Astrocyte (in vitro differentiated cells and primary cell): ENCODE results near the gene KLRD1. TPM values are rescaled to one million over a fixed set of nuclear protein-coding genes. Genes with fewer than 3 reads are reported as not detected.
A peak's percentile ranks its signal among the peaks of the same experiment; 100 is the strongest.
"Not testable (repeated sequence)": the region's sequence is repeated elsewhere in the genome, so short reads cannot be mapped to it uniquely, and the experiment has no call there.

ENCODE experiments used
- DNase-seq: peaks from one replicate; pipeline ENCODE4 v3.0.0-alpha.2; 2010; ENCODE audit warnings: low read depth
- FAIRE-seq: peaks from 2 replicates; lab custom pipeline; 2011; peaks lifted over from hg19 to GRCh38; lab: Jason Lieb, UNC
- H2AFZ ChIP-seq: 2 replicates; pipeline ENCODE4 v1.6.0; 2012; ENCODE audit warnings: low read depth, low read length, inconsistent platforms
- H3K27ac ChIP-seq: 2 replicates; pipeline ENCODE4 v1.5.1; 2011; ENCODE audit warnings: low read depth, low read length, inconsistent platforms
- H3K27me3 ChIP-seq: 2 replicates; pipeline ENCODE4 v1.6.0; 2011; ENCODE audit warnings: low read length, inconsistent platforms; ENCODE audit not compliant: insufficient read depth
- H3K36me3 ChIP-seq: 2 replicates; pipeline ENCODE4 v1.5.1; 2011; ENCODE audit warnings: low read length, inconsistent platforms; ENCODE audit not compliant: insufficient read depth
- H3K4me1 ChIP-seq: 2 replicates; pipeline ENCODE4 v1.5.1; 2011; ENCODE audit warnings: low read length, inconsistent platforms; ENCODE audit not compliant: insufficient read depth
- H3K4me2 ChIP-seq: 2 replicates; pipeline ENCODE4 v1.6.0; 2012; ENCODE audit warnings: low read length, inconsistent platforms
- H3K4me3 ChIP-seq: 2 replicates; pipeline ENCODE4 v1.5.1; 2011; ENCODE audit warnings: low read depth, mild to moderate bottlenecking, low read length, inconsistent platforms; ENCODE audit not compliant: insufficient read depth
- H3K79me2 ChIP-seq: 2 replicates; pipeline ENCODE4 v1.6.0; 2012; ENCODE audit warnings: mild to moderate bottlenecking, low read length, inconsistent platforms; ENCODE audit not compliant: insufficient read depth
- H3K9ac ChIP-seq: 2 replicates; pipeline ENCODE4 v1.6.0; 2012; ENCODE audit warnings: mild to moderate bottlenecking, low read length, inconsistent platforms
- H3K9me3 ChIP-seq: 2 replicates; pipeline ENCODE4 v1.5.1; 2012; ENCODE audit warnings: low read depth, mild to moderate bottlenecking, low read length, inconsistent platforms; ENCODE audit not compliant: insufficient read depth
- H4K20me1 ChIP-seq: 2 replicates; pipeline ENCODE4 v1.6.0; 2012; ENCODE audit warnings: low read length, inconsistent platforms; ENCODE audit not compliant: insufficient read depth
- H3K27ac Mint-ChIP-seq: one replicate; pipeline ENCODE4 v1.8.0; 2021; ENCODE audit warnings: mild to moderate bottlenecking, mixed read lengths; ENCODE audit not compliant: unreplicated experiment
- H3K27me3 Mint-ChIP-seq: one replicate; pipeline ENCODE4 v1.8.0; 2021; ENCODE audit warnings: low read depth, mixed read lengths; ENCODE audit not compliant: unreplicated experiment
- H3K36me3 Mint-ChIP-seq: one replicate; pipeline ENCODE4 v1.8.0; 2021; ENCODE audit warnings: low read depth, mixed read lengths; ENCODE audit not compliant: unreplicated experiment
- H3K4me1 Mint-ChIP-seq: one replicate; pipeline ENCODE4 v1.8.0; 2021; ENCODE audit warnings: low read depth, mixed read lengths; ENCODE audit not compliant: unreplicated experiment
- H3K4me3 Mint-ChIP-seq: one replicate; pipeline ENCODE4 v1.8.0; 2021; ENCODE audit warnings: mild to moderate bottlenecking, moderate library complexity, mixed read lengths; ENCODE audit not compliant: unreplicated experiment
- H3K9me3 Mint-ChIP-seq: one replicate; pipeline ENCODE4 v1.8.0; 2021; ENCODE audit warnings: mild to moderate bottlenecking, mixed read lengths; ENCODE audit not compliant: unreplicated experiment
- EZH2 ChIP-seq: IDR thresholded peaks from 2 replicates; pipeline ENCODE4 v1.6.1; 2012; ENCODE audit warnings: mild to moderate bottlenecking, low read length, inconsistent platforms; ENCODE audit not compliant: insufficient read depth
- total RNA-seq: library from RNA; stranded (reverse); gene quantifications from 2 replicates; pipeline ENCODE4 v1.2.1, GENCODE V29; 2021
- TF ChIP-seq, protein P1 (sequence below): IDR thresholded peaks from 2 replicates; pipeline ENCODE4 v1.5.1; 2011; ENCODE audit warnings: low read depth, mild to moderate bottlenecking, inconsistent platforms, low read length, moderate library complexity; ENCODE audit not compliant: insufficient read depth

KLRD1 gene
- total RNA-seq, 1 donor from 2014 or later = 0.45 TPM

DNA sequence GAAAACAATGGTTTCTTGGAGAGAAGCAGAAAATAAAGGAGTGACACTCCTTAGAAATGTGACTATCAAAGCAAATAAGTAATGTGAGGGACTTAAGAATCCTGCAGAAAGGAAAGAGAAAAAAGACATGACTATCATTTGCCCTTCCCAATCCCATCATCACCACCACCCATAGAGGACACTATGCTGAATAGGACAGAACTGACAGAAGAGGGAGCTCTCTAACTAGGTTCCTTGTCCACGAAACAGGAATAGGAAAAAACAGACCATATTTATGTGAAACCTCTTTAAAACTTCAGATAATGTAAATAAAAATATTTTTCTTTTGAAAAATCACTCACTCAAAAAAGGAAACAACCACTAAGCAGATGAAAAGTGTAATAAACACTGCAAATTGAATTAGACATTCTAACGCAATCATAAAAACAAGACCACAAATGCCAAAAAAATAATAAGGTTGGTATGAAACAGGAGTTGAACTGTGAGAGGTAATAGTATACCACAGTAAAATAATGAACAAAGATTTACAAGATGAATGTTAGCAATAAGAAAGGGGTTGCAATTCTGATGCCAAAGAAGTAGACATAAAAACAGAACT lies 24.1 kb downstream of the KLRD1 start:
- no peak overlapping the region for H3K4me3 Mint-ChIP-seq
- Histone ChIP-seq H3K27ac (no peak overlapping the region), H3K27me3 (no peaks in the 10 kb centered on the region), H3K79me2 (no peaks in the 10 kb centered on the region), H3K4me1 (no peaks in the 10 kb centered on the region), H3K4me2 (no peak overlapping the region), H3K4me3 (no peak overlapping the region), H3K9me3 (no peaks in the 10 kb centered on the region), H2AFZ (no peak overlapping the region), H3K9ac (no peak overlapping the region), H3K36me3 (no peaks in the 10 kb centered on the region), H4K20me1 (no peaks in the 10 kb centered on the region)
- peaks cover 4% of the 10 kb centered on the region for H3K9me3 Mint-ChIP-seq
- no peaks in the 10 kb centered on the region for H3K36me3 Mint-ChIP-seq
- no peak for TF ChIP-seq EZH2
- TF ChIP-seq, protein P1, sequence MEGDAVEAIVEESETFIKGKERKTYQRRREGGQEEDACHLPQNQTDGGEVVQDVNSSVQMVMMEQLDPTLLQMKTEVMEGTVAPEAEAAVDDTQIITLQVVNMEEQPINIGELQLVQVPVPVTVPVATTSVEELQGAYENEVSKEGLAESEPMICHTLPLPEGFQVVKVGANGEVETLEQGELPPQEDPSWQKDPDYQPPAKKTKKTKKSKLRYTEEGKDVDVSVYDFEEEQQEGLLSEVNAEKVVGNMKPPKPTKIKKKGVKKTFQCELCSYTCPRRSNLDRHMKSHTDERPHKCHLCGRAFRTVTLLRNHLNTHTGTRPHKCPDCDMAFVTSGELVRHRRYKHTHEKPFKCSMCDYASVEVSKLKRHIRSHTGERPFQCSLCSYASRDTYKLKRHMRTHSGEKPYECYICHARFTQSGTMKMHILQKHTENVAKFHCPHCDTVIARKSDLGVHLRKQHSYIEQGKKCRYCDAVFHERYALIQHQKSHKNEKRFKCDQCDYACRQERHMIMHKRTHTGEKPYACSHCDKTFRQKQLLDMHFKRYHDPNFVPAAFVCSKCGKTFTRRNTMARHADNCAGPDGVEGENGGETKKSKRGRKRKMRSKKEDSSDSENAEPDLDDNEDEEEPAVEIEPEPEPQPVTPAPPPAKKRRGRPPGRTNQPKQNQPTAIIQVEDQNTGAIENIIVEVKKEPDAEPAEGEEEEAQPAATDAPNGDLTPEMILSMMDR = peak; percentile 74
- H3K27ac Mint-ChIP-seq = no peak overlapping the region
- FAIRE-seq = peak; percentile 41
- peaks cover 6% of the 10 kb centered on the region for H3K4me1 Mint-ChIP-seq
- peak; percentile 33 for DNase-seq
- H3K27me3 Mint-ChIP-seq = no peaks in the 10 kb centered on the region

DNA sequence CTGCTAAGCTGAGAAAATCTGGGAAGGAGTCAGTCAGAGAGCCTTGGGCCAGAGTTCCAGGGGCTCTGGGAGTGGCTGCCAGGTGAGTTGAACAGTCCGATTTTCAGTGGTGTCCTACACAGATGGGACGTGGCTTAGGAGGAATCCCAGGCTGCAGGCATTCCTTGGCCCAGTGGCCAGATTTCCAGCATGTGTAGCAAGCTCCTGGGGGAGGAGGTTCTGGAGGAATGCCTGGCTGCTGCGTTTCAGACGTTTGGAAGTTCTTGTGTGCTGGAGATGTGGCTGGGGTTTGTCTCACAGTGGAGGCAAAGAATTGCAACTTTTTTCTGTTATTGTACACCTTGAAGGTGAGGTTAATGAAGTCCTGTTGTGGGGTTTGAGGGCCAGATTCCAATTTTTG lies 28.5 kb downstream of the KLRD1 start:
- H3K27me3 Mint-ChIP-seq, DNase-seq, H3K27ac ChIP-seq, H3K4me2 ChIP-seq, H3K36me3 Mint-ChIP-seq, H3K27me3 ChIP-seq, H3K9me3 Mint-ChIP-seq, H3K9me3 ChIP-seq, FAIRE-seq, H3K79me2 ChIP-seq, H3K4me3 ChIP-seq, H2AFZ ChIP-seq, H3K4me1 ChIP-seq, H4K20me1 ChIP-seq, H3K4me3 Mint-ChIP-seq, H3K9ac ChIP-seq, H3K36me3 ChIP-seq: not testable (repeated sequence)
- Mint-ChIP-seq H3K4me1 (peaks cover 31% of the 10 kb centered on the region), H3K27ac (peak overlapping the region; percentile 53)

DNA sequence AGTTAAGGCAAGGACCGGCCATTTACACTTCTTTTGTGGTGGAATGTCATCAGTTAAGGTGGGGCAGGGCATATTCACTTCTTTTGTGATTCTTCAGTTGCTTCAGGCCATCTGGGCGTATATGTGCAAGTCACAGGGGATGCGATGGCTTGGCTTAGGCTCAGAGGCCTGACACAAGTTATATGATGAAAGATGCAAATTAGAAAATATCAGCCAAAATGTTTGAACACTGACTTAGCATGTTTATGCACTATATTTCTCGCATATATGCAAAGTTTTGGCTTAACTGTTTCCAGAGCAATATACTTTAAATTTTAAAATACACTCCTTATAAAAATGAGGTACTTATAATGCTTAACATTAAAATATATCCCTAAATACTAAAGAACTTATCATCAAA lies 30.8 kb downstream of the KLRD1 start:
- not testable (repeated sequence) for DNase-seq, H3K36me3 Mint-ChIP-seq, H3K4me3 Mint-ChIP-seq, FAIRE-seq, H4K20me1 ChIP-seq, H2AFZ ChIP-seq, H3K9me3 Mint-ChIP-seq, H3K9me3 ChIP-seq, H3K27me3 ChIP-seq, H3K27me3 Mint-ChIP-seq, H3K9ac ChIP-seq, H3K27ac ChIP-seq, H3K36me3 ChIP-seq, H3K4me2 ChIP-seq, H3K4me3 ChIP-seq, H3K79me2 ChIP-seq, H3K4me1 ChIP-seq
- Mint-ChIP-seq H3K27ac (peak overlapping the region; percentile 41), H3K4me1 (peaks cover 35% of the 10 kb centered on the region)
